ENCODE measurements around the gene PML.
"Not testable (repeated sequence)": the region's sequence is repeated elsewhere in the genome, so short reads cannot be mapped to it uniquely, and the experiment has no call there.

The PML gene

DNA sequence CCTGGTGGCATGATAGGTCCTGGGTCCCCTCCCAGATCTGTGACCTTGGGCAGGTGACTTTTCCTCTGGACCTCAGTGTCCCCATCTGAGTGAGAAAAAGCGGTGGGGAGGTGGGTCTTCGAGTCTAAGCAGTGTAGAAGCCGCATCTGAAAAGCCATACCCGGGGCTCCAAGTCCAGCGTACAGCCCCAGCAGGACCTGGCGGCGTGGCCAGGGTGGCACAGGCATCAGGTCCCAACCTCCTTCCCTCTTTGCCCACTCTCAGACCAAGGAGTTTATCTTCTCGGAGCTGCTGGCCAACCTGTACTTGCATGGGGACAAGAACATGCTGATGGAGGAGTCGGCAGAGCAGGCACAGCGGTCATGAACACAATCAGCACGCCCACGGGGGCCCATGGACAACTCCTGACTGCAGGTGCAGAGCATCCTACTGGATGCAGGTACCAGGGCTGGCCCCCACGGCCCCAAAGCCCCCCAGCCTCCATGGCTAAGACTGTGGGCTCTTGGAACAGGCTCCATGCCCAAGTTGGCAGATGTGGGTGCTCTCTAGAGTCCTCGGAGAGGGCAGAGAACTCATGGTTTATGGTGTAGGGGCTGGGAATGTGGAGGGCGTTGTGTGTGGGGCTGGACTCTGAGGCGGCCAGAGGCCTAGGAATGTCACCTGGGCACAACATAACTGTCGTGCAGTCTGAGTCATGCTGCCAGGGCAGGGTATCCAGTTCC, 69.1 kb downstream of the PML start:
- not testable (repeated sequence) for H3K27me3 ChIP-seq (ENCODE audit: insufficient read depth, low read length, poor library complexity); H3K56ac ChIP-seq (ENCODE audit: low read length); H4K8ac ChIP-seq (ENCODE audit: low read depth, low read length); H3K23ac ChIP-seq (ENCODE audit: low read length); H2AK5ac ChIP-seq (ENCODE audit: low read length); H3K79me1 ChIP-seq (ENCODE audit: low read length); H2BK15ac ChIP-seq (replicated peaks; ENCODE audit: low read depth); H3K4me1 ChIP-seq (ENCODE audit: control insufficient read depth, low read depth, low read length); H3K9ac ChIP-seq (ENCODE audit: low read length); DNase-seq; H3K18ac ChIP-seq (ENCODE audit: low read length); H4K5ac ChIP-seq (ENCODE audit: low read length); H2BK120ac ChIP-seq (ENCODE audit: low read depth, low read length); H3K4ac ChIP-seq (ENCODE audit: low read depth, low read length); H3K4me2 ChIP-seq (ENCODE audit: low read length); H3K27ac ChIP-seq (ENCODE audit: low read depth, low read length); H3K79me2 ChIP-seq (ENCODE audit: control insufficient read depth, insufficient read depth, low read length); H3K4me3 ChIP-seq (ENCODE audit: low read length); H3K36me3 ChIP-seq (ENCODE audit: control insufficient read depth, insufficient read depth, low read length); H2BK5ac ChIP-seq (ENCODE audit: low read length)
- no CpG with 5 or more reads among the region's 17 CpGs for WGBS (ENCODE audit: extremely low coverage, insufficient coverage, low lambda C conversion rate)

DNA sequence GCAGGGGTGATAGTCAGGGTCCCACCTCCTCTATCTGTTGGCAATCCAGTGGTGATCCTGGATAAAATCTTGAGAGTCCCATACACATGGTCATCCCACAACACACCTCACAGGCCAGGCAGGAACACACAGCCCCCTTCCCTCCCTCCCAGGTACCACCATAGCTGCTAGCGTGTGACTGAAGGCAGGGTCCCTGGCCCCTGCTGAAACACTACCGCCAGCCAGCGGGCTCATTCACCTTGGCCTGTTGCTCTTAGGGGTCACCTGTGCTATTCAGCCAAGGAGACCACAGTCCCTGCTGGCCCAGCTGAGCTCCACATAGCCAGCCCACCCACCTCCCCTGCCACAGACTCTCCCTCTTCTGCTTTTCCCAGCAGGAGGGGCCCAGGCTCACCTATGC, 69.7 kb downstream of the PML start:
- not testable (repeated sequence) for H2BK15ac ChIP-seq (replicated peaks; ENCODE audit: low read depth); H3K79me1 ChIP-seq (ENCODE audit: low read length); H2BK5ac ChIP-seq (ENCODE audit: low read length); H2AK5ac ChIP-seq (ENCODE audit: low read length); H3K4me3 ChIP-seq (ENCODE audit: low read length); H2BK120ac ChIP-seq (ENCODE audit: low read depth, low read length); H3K18ac ChIP-seq (ENCODE audit: low read length); H3K36me3 ChIP-seq (ENCODE audit: control insufficient read depth, insufficient read depth, low read length); H3K56ac ChIP-seq (ENCODE audit: low read length); H3K4me1 ChIP-seq (ENCODE audit: control insufficient read depth, low read depth, low read length); H3K79me2 ChIP-seq (ENCODE audit: control insufficient read depth, insufficient read depth, low read length); H3K27me3 ChIP-seq (ENCODE audit: insufficient read depth, low read length, poor library complexity); DNase-seq; H3K4me2 ChIP-seq (ENCODE audit: low read length); H4K8ac ChIP-seq (ENCODE audit: low read depth, low read length); H3K23ac ChIP-seq (ENCODE audit: low read length); H3K4ac ChIP-seq (ENCODE audit: low read depth, low read length); H3K27ac ChIP-seq (ENCODE audit: low read depth, low read length); H4K5ac ChIP-seq (ENCODE audit: low read length); H3K9ac ChIP-seq (ENCODE audit: low read length)
- WGBS (ENCODE audit: extremely low coverage, insufficient coverage, low lambda C conversion rate), result no CpG with 5 or more reads among the region's 3 CpGs

GRCh38 chr15:74064822-74065221, 70.3 kb downstream of the PML start:
- not testable (repeated sequence) for H3K27me3 ChIP-seq (ENCODE audit: insufficient read depth, low read length, poor library complexity); H3K4me1 ChIP-seq (ENCODE audit: control insufficient read depth, low read depth, low read length); H3K27ac ChIP-seq (ENCODE audit: low read depth, low read length); H3K4me3 ChIP-seq (ENCODE audit: low read length); H3K18ac ChIP-seq (ENCODE audit: low read length); H2AK5ac ChIP-seq (ENCODE audit: low read length); H3K79me2 ChIP-seq (ENCODE audit: control insufficient read depth, insufficient read depth, low read length); H2BK15ac ChIP-seq (replicated peaks; ENCODE audit: low read depth); H3K9ac ChIP-seq (ENCODE audit: low read length); H2BK5ac ChIP-seq (ENCODE audit: low read length); DNase-seq; H3K4ac ChIP-seq (ENCODE audit: low read depth, low read length); H3K23ac ChIP-seq (ENCODE audit: low read length); H3K56ac ChIP-seq (ENCODE audit: low read length); H3K36me3 ChIP-seq (ENCODE audit: control insufficient read depth, insufficient read depth, low read length); H4K8ac ChIP-seq (ENCODE audit: low read depth, low read length); H4K5ac ChIP-seq (ENCODE audit: low read length); H3K79me1 ChIP-seq (ENCODE audit: low read length); H3K4me2 ChIP-seq (ENCODE audit: low read length); H2BK120ac ChIP-seq (ENCODE audit: low read depth, low read length)
- WGBS (ENCODE audit: extremely low coverage, insufficient coverage, low lambda C conversion rate), result no CpG with 5 or more reads among the region's 8 CpGs

DNA sequence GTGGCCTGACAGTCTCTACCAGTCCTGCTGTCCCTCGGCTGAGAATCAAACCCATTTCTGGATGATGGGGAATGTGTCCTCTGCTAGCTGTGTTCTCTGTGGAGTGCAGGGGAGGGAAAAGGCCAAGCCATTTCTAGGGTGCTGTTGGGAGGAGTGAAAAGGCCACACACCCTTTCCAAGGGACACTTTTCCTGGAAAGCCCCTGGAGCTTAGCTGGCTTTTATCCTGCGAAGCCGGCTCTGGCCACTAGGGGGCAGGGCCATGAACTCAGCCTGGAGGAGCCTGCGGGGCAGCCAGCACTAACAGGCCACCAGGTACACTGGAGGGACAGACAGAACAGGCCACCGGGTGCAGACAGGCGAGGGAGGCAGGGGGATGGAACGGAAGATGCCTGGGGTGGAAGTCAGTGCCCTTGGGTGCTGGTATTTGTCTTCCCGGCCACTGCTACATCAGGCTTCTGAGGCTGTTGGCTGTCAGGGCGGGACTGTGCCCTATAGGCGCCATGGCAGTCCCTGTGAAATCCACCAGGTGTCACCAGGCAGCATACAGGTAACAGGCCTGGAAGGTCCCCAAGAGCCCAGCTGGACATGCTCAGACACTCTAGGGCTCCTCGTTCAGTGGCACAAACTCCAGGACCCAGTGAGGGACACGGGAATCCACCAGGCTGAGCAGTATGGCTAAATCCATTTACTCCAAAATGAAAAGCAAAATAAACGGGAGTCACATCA, 71.3 kb downstream of the PML start:
- not testable (repeated sequence) for H2BK5ac ChIP-seq (ENCODE audit: low read length); H3K79me1 ChIP-seq (ENCODE audit: low read length); H3K18ac ChIP-seq (ENCODE audit: low read length); H3K56ac ChIP-seq (ENCODE audit: low read length); H2BK15ac ChIP-seq (replicated peaks; ENCODE audit: low read depth); DNase-seq; H3K23ac ChIP-seq (ENCODE audit: low read length); H3K4me1 ChIP-seq (ENCODE audit: control insufficient read depth, low read depth, low read length); H3K27ac ChIP-seq (ENCODE audit: low read depth, low read length); H3K4ac ChIP-seq (ENCODE audit: low read depth, low read length); H3K4me3 ChIP-seq (ENCODE audit: low read length); H3K27me3 ChIP-seq (ENCODE audit: insufficient read depth, low read length, poor library complexity); H2BK120ac ChIP-seq (ENCODE audit: low read depth, low read length); H3K4me2 ChIP-seq (ENCODE audit: low read length); H3K79me2 ChIP-seq (ENCODE audit: control insufficient read depth, insufficient read depth, low read length); H4K5ac ChIP-seq (ENCODE audit: low read length); H3K9ac ChIP-seq (ENCODE audit: low read length); H4K8ac ChIP-seq (ENCODE audit: low read depth, low read length); H3K36me3 ChIP-seq (ENCODE audit: control insufficient read depth, insufficient read depth, low read length); H2AK5ac ChIP-seq (ENCODE audit: low read length)
- no CpG with 5 or more reads among the region's 13 CpGs for WGBS (ENCODE audit: extremely low coverage, insufficient coverage, low lambda C conversion rate)

- not testable (repeated sequence) for H3K36me3 ChIP-seq (ENCODE audit: control insufficient read depth, insufficient read depth, low read length); H2AK5ac ChIP-seq (ENCODE audit: low read length); H3K23ac ChIP-seq (ENCODE audit: low read length); H3K4ac ChIP-seq (ENCODE audit: low read depth, low read length); H3K56ac ChIP-seq (ENCODE audit: low read length); H3K4me1 ChIP-seq (ENCODE audit: control insufficient read depth, low read depth, low read length); H4K5ac ChIP-seq (ENCODE audit: low read length); H3K79me2 ChIP-seq (ENCODE audit: control insufficient read depth, insufficient read depth, low read length); H4K8ac ChIP-seq (ENCODE audit: low read depth, low read length); H3K27me3 ChIP-seq (ENCODE audit: insufficient read depth, low read length, poor library complexity); H3K18ac ChIP-seq (ENCODE audit: low read length); H3K79me1 ChIP-seq (ENCODE audit: low read length); H2BK15ac ChIP-seq (replicated peaks; ENCODE audit: low read depth); H2BK5ac ChIP-seq (ENCODE audit: low read length); H3K4me2 ChIP-seq (ENCODE audit: low read length); H3K27ac ChIP-seq (ENCODE audit: low read depth, low read length); H3K4me3 ChIP-seq (ENCODE audit: low read length); DNase-seq; H2BK120ac ChIP-seq (ENCODE audit: low read depth, low read length); H3K9ac ChIP-seq (ENCODE audit: low read length)
- no CpG with 5 or more reads among the region's 6 CpGs for WGBS (ENCODE audit: extremely low coverage, insufficient coverage, low lambda C conversion rate)
These were observed 77.1 kb downstream of the PML start for GRCh38 chr15:74071645-74072044.
